Gastrocnemius medialis (tissue), 4 donors: ENCODE measurements around the gene SLC39A11. TPM values are rescaled to one million over a fixed set of nuclear protein-coding genes. Genes with fewer than 3 reads are reported as not detected.

Experiments
- ATAC-seq, 2 donors: fragments of 150-250 bp; one replicate each; pipeline ENCODE4 v1.9.1; 2016
- DNase-seq, 2 donors: peaks; one replicate each; pipeline ENCODE4 v3.0.0-alpha.2; 2019
- H3K27ac ChIP-seq, 4 donors: fragments of 200-600 bp; sonication (generic); 1 replicate in 1 of 4; 2 replicates in 3 of 4; pipeline ENCODE4 v1.5.1; 2016 to 2018; ENCODE audit warnings: mild to moderate bottlenecking in 2 of 4, moderate library complexity in 1 of 4
- H3K27me3 ChIP-seq, 3 donors: fragments of 200-600 bp; sonication (generic) in 2 of 3; 1 replicate in 1 of 3; 2 replicates in 2 of 3; pipeline versions ENCODE4 v1.5.1 to v1.6.0; 2016 to 2019; ENCODE audit warnings: mild to moderate bottlenecking in 1 of 3, moderate library complexity in 1 of 3
- H3K36me3 ChIP-seq, 2 donors: fragments of 200-600 bp; sonication (generic) in 1 of 2; one replicate each; pipeline ENCODE4 v1.5.1; 2017 to 2018
- H3K4me1 ChIP-seq, 2 donors: fragments of 200-600 bp; sonication (generic) in 1 of 2; one replicate each; pipeline ENCODE4 v1.5.1; 2016 to 2017; ENCODE audit warnings: mild to moderate bottlenecking in 2 of 2
- H3K4me3 ChIP-seq, 4 donors: fragments of 200-600 bp; sonication (generic) in 3 of 4; 1 replicate in 1 of 4; 2 replicates in 3 of 4; pipeline ENCODE4 v1.5.1; 2016 to 2019; ENCODE audit warnings: mild to moderate bottlenecking in 2 of 4
- H3K9me3 ChIP-seq, 3 donors: fragments of 200-600 bp; sonication (generic) in 2 of 3; 1 replicate in 1 of 3; 2 replicates in 2 of 3; pipeline ENCODE4 v1.5.1; 2016 to 2019
- POLR2A ChIP-seq, 2 donors: fragments of 450-650 bp; IDR thresholded peaks; one replicate each; pipeline ENCODE4 v1.6.1; 2017; ENCODE audit warnings: antibody characterized with exemption in 2 of 2, mild to moderate bottlenecking in 2 of 2, moderate library complexity in 2 of 2
- in situ Hi-C, 4 donors: fragments of 200-750 bp; cut with MboI; loops; one replicate each; pipeline versions ENCODE4 v1.15.0 to v1.8.0; 2017; ENCODE audit warnings: low sequenced_read_pairs in 4 of 4
- intact Hi-C: fragments of 100-400 bp; cut with DNase I; formaldehyde crosslinking; loops from one replicate; pipeline ENCODE4 v1.15.1; 2023; ENCODE audit warnings: low total_unique reads
- total RNA-seq, 4 donors: library from RNA; depleted of rRNA; stranded (reverse); fragments of >200 nt; gene quantifications; one replicate each; pipeline versions ENCODE4 v1.1.0 to v1.2.3, GENCODE V29; 2016
- TF ChIP-seq, protein P1 (sequence below), 5 experiments: fragments of 450-650 bp in 3 of 5; fragments of 200-600 bp in 2 of 5; sonication (generic) in 2 of 5; IDR thresholded peaks in 4 of 5; conservative IDR thresholded peaks in 1 of 5; 1 replicate in 4 of 5; 2 replicates in 1 of 5; pipeline ENCODE4 v1.5.1; 2016 to 2019; ENCODE audit warnings: antibody characterized with exemption in 5 of 5, mild to moderate bottlenecking in 3 of 5, moderate library complexity in 3 of 5

SLC39A11 gene
- total RNA-seq, 4 donors from 2014 or later = 7.6 to 28.4 (median 10.7) TPM

DNA sequence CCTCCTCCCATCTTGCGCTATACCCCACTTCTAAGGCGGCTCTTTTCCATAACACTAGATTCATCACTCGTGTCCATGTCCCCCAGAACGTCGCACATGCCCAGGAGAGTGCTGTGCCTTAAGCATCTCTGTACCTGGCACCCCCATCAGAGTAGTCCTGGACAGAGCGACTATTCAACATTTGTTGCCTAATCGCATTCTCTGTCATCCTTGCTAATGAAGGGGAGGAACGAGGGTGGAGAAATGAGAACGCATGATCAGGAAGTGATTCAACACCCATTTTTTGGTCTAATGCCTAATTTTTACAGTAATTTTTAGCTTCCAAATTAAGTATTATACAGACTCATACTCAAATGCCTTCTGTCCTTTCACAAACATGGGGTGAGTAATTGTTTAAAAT lies 53.2 kb downstream of the SLC39A11 start:
- Histone ChIP-seq H3K27me3 (no peaks in the 10 kb centered on the region), H3K4me3 (no peak overlapping the region), H3K9me3 (no peaks in the 10 kb centered on the region), H3K36me3 (no peaks in the 10 kb centered on the region), H3K27ac (no peak overlapping the region), H3K4me1 (peaks cover 8 to 16% of the 10 kb centered on the region in 2 donors)
- TF ChIP-seq, protein P1, sequence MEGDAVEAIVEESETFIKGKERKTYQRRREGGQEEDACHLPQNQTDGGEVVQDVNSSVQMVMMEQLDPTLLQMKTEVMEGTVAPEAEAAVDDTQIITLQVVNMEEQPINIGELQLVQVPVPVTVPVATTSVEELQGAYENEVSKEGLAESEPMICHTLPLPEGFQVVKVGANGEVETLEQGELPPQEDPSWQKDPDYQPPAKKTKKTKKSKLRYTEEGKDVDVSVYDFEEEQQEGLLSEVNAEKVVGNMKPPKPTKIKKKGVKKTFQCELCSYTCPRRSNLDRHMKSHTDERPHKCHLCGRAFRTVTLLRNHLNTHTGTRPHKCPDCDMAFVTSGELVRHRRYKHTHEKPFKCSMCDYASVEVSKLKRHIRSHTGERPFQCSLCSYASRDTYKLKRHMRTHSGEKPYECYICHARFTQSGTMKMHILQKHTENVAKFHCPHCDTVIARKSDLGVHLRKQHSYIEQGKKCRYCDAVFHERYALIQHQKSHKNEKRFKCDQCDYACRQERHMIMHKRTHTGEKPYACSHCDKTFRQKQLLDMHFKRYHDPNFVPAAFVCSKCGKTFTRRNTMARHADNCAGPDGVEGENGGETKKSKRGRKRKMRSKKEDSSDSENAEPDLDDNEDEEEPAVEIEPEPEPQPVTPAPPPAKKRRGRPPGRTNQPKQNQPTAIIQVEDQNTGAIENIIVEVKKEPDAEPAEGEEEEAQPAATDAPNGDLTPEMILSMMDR (IDR thresholded peaks at IDR 0.05 in 4 of 5, conservative IDR thresholded peaks at IDR 0.05 in 1 of 5) = no peak
- TF ChIP-seq POLR2A (IDR thresholded peaks at IDR 0.05) = no peak
- ATAC-seq = no peak
- in situ Hi-C loops (loop anchor here in 1 of 4 donors (10.0 kb wide), 1 partner anchor 64 kb away; no protein-coding TSS in a partner anchor), intact Hi-C loops (no loop called here)
- no peak for DNase-seq

- TF ChIP-seq POLR2A (IDR thresholded peaks at IDR 0.05) = no peak
- TF ChIP-seq, protein P1 (IDR thresholded peaks at IDR 0.05 in 4 of 5, conservative IDR thresholded peaks at IDR 0.05 in 1 of 5) = no peak
- Histone ChIP-seq H3K4me1 (peaks cover 12 to 16% of the 10 kb centered on the region in 2 donors), H3K27ac (no peak overlapping the region), H3K4me3 (no peak overlapping the region), H3K27me3 (no peaks in the 10 kb centered on the region), H3K36me3 (no peaks in the 10 kb centered on the region), H3K9me3 (no peaks in the 10 kb centered on the region)
- no peak for DNase-seq
- no peak for ATAC-seq
- intact Hi-C loops (no loop called here), in situ Hi-C loops (loop anchor here in 1 of 4 donors (10.0 kb wide), 1 partner anchor 57 kb away; no protein-coding TSS in a partner anchor)
Observed at GRCh38 chr17:73031472-73031871, 61.0 kb downstream of the SLC39A11 start.

- intact Hi-C loops (no loop called here), in situ Hi-C loops (loop anchor here in 1 of 4 donors (10.0 kb wide), 1 partner anchor 56 kb away; no protein-coding TSS in a partner anchor)
- Histone ChIP-seq H3K36me3 (no peaks in the 10 kb centered on the region), H3K27me3 (no peaks in the 10 kb centered on the region), H3K4me1 (peaks cover 12 to 16% of the 10 kb centered on the region in 2 donors), H3K4me3 (no peak overlapping the region), H3K27ac (no peak overlapping the region), H3K9me3 (no peaks in the 10 kb centered on the region)
- no peak for DNase-seq
- TF ChIP-seq POLR2A (IDR thresholded peaks at IDR 0.05) = no peak
- TF ChIP-seq, protein P1 (IDR thresholded peaks at IDR 0.05 in 4 of 5, conservative IDR thresholded peaks at IDR 0.05 in 1 of 5) = no peak
- no peak for ATAC-seq
Observed at GRCh38 chr17:73030995-73031394, 61.5 kb downstream of the SLC39A11 start.

DNA sequence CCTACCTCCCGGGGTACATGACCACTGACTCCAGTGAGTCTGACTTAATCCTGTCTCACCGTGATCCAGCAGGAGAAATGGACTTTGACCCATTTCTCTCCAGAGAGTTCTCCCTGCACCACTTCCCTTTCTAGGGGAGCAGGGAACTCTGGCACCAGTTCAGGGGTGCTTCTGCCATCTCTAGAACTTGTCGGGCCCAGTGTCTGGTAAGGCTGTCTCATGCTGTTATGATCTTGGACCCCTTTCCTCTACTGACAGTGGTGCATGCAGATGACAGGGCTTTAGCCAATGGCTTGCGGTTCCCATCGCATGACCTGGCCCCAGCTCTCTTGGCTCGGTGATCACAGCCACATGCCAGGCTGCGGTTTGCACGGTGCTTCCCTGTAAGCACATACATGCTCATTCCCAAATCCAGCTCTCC lies 62.0 kb downstream of the SLC39A11 start:
- Histone ChIP-seq H3K9me3 (no peaks in the 10 kb centered on the region), H3K4me3 (no peak overlapping the region), H3K27ac (no peak overlapping the region), H3K4me1 (peaks cover 12 to 16% of the 10 kb centered on the region in 2 donors), H3K36me3 (no peaks in the 10 kb centered on the region), H3K27me3 (no peaks in the 10 kb centered on the region)
- DNase-seq = peak; percentile 16 to 22
- intact Hi-C loops = no loop called here
- ATAC-seq = peak; percentile 49 to 70
- no peak for TF ChIP-seq POLR2A (IDR thresholded peaks at IDR 0.05)
- TF ChIP-seq, protein P1 (IDR thresholded peaks at IDR 0.05 in 4 of 5, conservative IDR thresholded peaks at IDR 0.05 in 1 of 5) = no peak
- in situ Hi-C loops = loop anchor here in 1 of 4 donors (10.0 kb wide), 1 partner anchor 56 kb away; no protein-coding TSS in a partner anchor

DNA sequence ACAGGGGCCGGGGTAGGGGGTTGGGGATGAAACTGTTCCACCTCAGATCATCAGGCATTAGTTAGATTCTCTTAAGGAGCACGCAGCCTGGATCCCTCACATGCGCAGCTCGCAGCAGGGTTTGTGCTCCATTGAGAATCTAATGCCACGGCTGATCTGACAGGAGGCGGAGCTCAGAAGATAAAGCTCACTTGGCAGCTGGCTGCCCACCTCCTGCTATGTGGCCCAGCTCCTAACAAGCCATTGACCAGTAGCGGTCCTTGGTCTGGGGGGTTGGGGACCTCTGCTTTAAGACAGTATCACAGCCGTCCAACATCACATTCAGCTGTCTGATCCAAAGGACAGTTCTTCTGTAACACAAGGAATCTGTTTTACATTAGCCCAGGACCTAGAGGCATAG lies 62.5 kb downstream of the SLC39A11 start:
- intact Hi-C loops = no loop called here
- no peak overlapping the region for H3K4me3 ChIP-seq
- no peaks in the 10 kb centered on the region for H3K36me3 ChIP-seq
- ATAC-seq = no peak
- DNase-seq = no peak
- H3K27me3 ChIP-seq = no peaks in the 10 kb centered on the region
- no peaks in the 10 kb centered on the region for H3K9me3 ChIP-seq
- in situ Hi-C loops = loop anchor here in 1 of 4 donors (10.0 kb wide), 1 partner anchor 55 kb away; no protein-coding TSS in a partner anchor
- peaks cover 16% of the 10 kb centered on the region in 2 donors for H3K4me1 ChIP-seq
- TF ChIP-seq POLR2A (IDR thresholded peaks at IDR 0.05) = no peak
- TF ChIP-seq, protein P1 (IDR thresholded peaks at IDR 0.05 in 4 of 5, conservative IDR thresholded peaks at IDR 0.05 in 1 of 5) = no peak
- no peak overlapping the region for H3K27ac ChIP-seq
